OCI-LY7 (cell line): Measurements from ENCODE around the gene FMNL2. TPM values are rescaled to one million over a fixed set of nuclear protein-coding genes. Genes with fewer than 3 reads are reported as not detected.

Source experiments
- BruUV-seq: library from RNA; stranded (reverse); fragments of 400-500 nt; replicated peaks from 2 replicates; lab custom pipeline; 2021; lab: Mats Ljungman, UMichigan
- CTCF ChIA-PET: fragments of 300-600 bp; sonication (Branson Sonifier 250); formaldehyde crosslinking; loops from one replicate; lab custom pipeline; 2022; ENCODE audit warnings: antibody characterized with exemption; ENCODE audit not compliant: unreplicated experiment; lab: Charles Lee
- POLR2A ChIA-PET: fragments of 300-600 bp; sonication (Branson Sonifier 250); formaldehyde crosslinking; loops from one replicate; lab custom pipeline; 2022; ENCODE audit warnings: antibody characterized with exemption; lab: Charles Lee
- DNase-seq: peaks from one replicate; pipeline ENCODE4 v3.0.0-alpha.2; 2015; ENCODE audit warnings: low spot score
- H2AFZ ChIP-seq: fragments of 200-600 bp; sonication (generic), shearing (Covaris generic); 2 replicates; pipeline ENCODE4 v1.6.1; 2014; ENCODE audit warnings: mild to moderate bottlenecking, antibody characterized with exemption, low read length, moderate library complexity
- H3K27ac ChIP-seq: fragments of 200-600 bp; sonication (generic); 2 replicates; pipeline ENCODE4 v1.5.1; 2014; ENCODE audit warnings: mixed run types, low read depth, mild to moderate bottlenecking, moderate library complexity, low read length, inconsistent platforms; ENCODE audit not compliant: poor library complexity, severe bottlenecking
- H3K36me3 ChIP-seq: fragments of 200-600 bp; sonication (generic); 2 replicates; pipeline ENCODE4 v1.6.1; 2014; ENCODE audit warnings: mild to moderate bottlenecking, antibody characterized with exemption, low read length, moderate library complexity, mixed read lengths; ENCODE audit not compliant: insufficient read depth
- H3K4me1 ChIP-seq: fragments of 200-600 bp; sonication (generic); 2 replicates; pipeline ENCODE4 v1.5.1; 2014; ENCODE audit warnings: mild to moderate bottlenecking, low read length; ENCODE audit not compliant: insufficient read depth, poor library complexity, severe bottlenecking
- H3K4me2 ChIP-seq: fragments of 200-600 bp; sonication (generic); 2 replicates; pipeline ENCODE4 v1.6.1; 2014; ENCODE audit warnings: mild to moderate bottlenecking, low read length
- H3K4me3 ChIP-seq: fragments of 200-600 bp; sonication (generic); 2 replicates; pipeline ENCODE4 v1.5.1; 2014; ENCODE audit warnings: mild to moderate bottlenecking, low read depth, low read length; ENCODE audit not compliant: poor library complexity, severe bottlenecking
- H3K79me2 ChIP-seq: fragments of 200-600 bp; sonication (generic); 2 replicates; pipeline ENCODE4 v1.6.1; 2016; ENCODE audit warnings: low read depth, mild to moderate bottlenecking, low read length, moderate library complexity, mixed read lengths; ENCODE audit not compliant: insufficient read depth
- H3K9me2 ChIP-seq: fragments of 200-600 bp; sonication (generic); 2 replicates; pipeline ENCODE4 v1.6.1; 2016; ENCODE audit warnings: mild to moderate bottlenecking, low read length, mixed read lengths; ENCODE audit not compliant: insufficient read depth
- H3K9me3 ChIP-seq: fragments of 200-600 bp; sonication (generic); 2 replicates; pipeline ENCODE4 v1.6.1; 2014; ENCODE audit warnings: mild to moderate bottlenecking, mixed run types, low read length, mixed read lengths
- H4K20me1 ChIP-seq: fragments of 200-600 bp; sonication (generic); 2 replicates; pipeline ENCODE4 v1.6.1; 2014; ENCODE audit warnings: mild to moderate bottlenecking, antibody characterized with exemption, low read length, moderate library complexity, mixed read lengths; ENCODE audit not compliant: insufficient read depth
- CTCF ChIP-seq: fragments of 200-600 bp; sonication (generic); conservative IDR thresholded peaks from 2 replicates; pipeline ENCODE4 v1.5.1; 2014; ENCODE audit warnings: mild to moderate bottlenecking, antibody characterized with exemption, low read length, moderate library complexity, mixed read lengths
- EZH2phosphoT487 ChIP-seq: fragments of 200-600 bp; sonication (generic); IDR thresholded peaks from 2 replicates; pipeline ENCODE4 v1.6.1; 2018; ENCODE audit warnings: low read depth, borderline replicate concordance, mild to moderate bottlenecking, mixed run types, antibody characterized with exemption, low read length, moderate library complexity, mixed read lengths
- intact Hi-C: fragments of 100-400 bp; cut with micrococcal nuclease; formaldehyde crosslinking; loops from one replicate; pipeline ENCODE4 v1.10.0; 2022; ENCODE audit not compliant: unreplicated experiment
- total RNA-seq, 2 experiments: library from RNA; depleted of rRNA in 1 of 2; stranded (reverse); fragments of >200 nt in 1 of 2; shearing (Covaris generic) in 1 of 2; gene quantifications; 2 replicates each; pipeline ENCODE4 v1.2.3, GENCODE V29; 2014 to 2022

Gene FMNL2
- total RNA-seq, 2 experiments from 2014 or later = 0.03 to 0.21 TPM

GRCh38 chr2:152426801-152427200, 91.8 kb downstream of the FMNL2 start:
- DNase-seq = no peak

GRCh38 chr2:152427902-152428301, 92.9 kb downstream of the FMNL2 start:
- intact Hi-C loops = no loop called here
- no peak overlapping the region for H3K4me2 ChIP-seq
- H3K27ac ChIP-seq = no peak overlapping the region
- H3K4me3 ChIP-seq = no peak overlapping the region
- H3K36me3 ChIP-seq = no peaks in the 10 kb centered on the region
- H2AFZ ChIP-seq = no peak overlapping the region
- POLR2A ChIA-PET = no interaction called here
- no peaks in the 10 kb centered on the region for H4K20me1 ChIP-seq
- no peaks in the 10 kb centered on the region for H3K9me2 ChIP-seq
- CTCF ChIA-PET = no interaction called here
- no peaks in the 10 kb centered on the region for H3K9me3 ChIP-seq
- no peak for TF ChIP-seq EZH2phosphoT487
- TF ChIP-seq CTCF = no peak
- no TSS peak for BruUV-seq
- DNase-seq = no peak
- no peaks in the 10 kb centered on the region for H3K4me1 ChIP-seq
- no peaks in the 10 kb centered on the region for H3K79me2 ChIP-seq

More at GRCh38 chr2:152426801-152427200, 91.8 kb downstream of the FMNL2 start:
- intact Hi-C loops = no loop called here
- H3K27ac ChIP-seq = no peak overlapping the region
- H3K4me2 ChIP-seq = no peak overlapping the region
- TF ChIP-seq CTCF (no peak), EZH2phosphoT487 (no peak)
- BruUV-seq = no TSS peak
- H3K36me3 ChIP-seq = no peaks in the 10 kb centered on the region
- no peak overlapping the region for H2AFZ ChIP-seq
- H3K9me2 ChIP-seq = no peaks in the 10 kb centered on the region
- H4K20me1 ChIP-seq = no peaks in the 10 kb centered on the region
- ChIA-PET CTCF (no interaction called here), POLR2A (no interaction called here)
- no peaks in the 10 kb centered on the region for H3K79me2 ChIP-seq
- H3K4me3 ChIP-seq = no peak overlapping the region
- H3K9me3 ChIP-seq = no peaks in the 10 kb centered on the region
- no peaks in the 10 kb centered on the region for H3K4me1 ChIP-seq

- BruUV-seq = no TSS peak
- Histone ChIP-seq H3K4me1 (no peaks in the 10 kb centered on the region), H2AFZ (no peak overlapping the region), H3K79me2 (no peaks in the 10 kb centered on the region), H3K9me3 (no peaks in the 10 kb centered on the region), H3K36me3 (no peaks in the 10 kb centered on the region), H3K27ac (no peak overlapping the region), H4K20me1 (no peaks in the 10 kb centered on the region), H3K9me2 (no peaks in the 10 kb centered on the region), H3K4me2 (no peak overlapping the region), H3K4me3 (no peak overlapping the region)
- intact Hi-C loops = no loop called here
- ChIA-PET CTCF (no interaction called here), POLR2A (interaction anchor here (0.6 to 0.7 kb wide), 2 partner anchors 32 to 1909 kb away, joined by 3 read pairs; no protein-coding TSS in a partner anchor)
- no peak for TF ChIP-seq CTCF
- TF ChIP-seq EZH2phosphoT487 = no peak
- DNase-seq = no peak
These were observed 94.0 kb downstream of the FMNL2 start for GRCh38 chr2:152428800-152429582.
